Left cardiac atrium (tissue), 4 donors: ENCODE results near the gene UNC5B. TPM values are rescaled to one million over a fixed set of nuclear protein-coding genes. Genes with fewer than 3 reads are reported as not detected.

Experiments used
- ATAC-seq, 2 donors: fragments of 200-7000 bp; cut with Tn5 transposase; one replicate each; pipeline ENCODE4 v1.9.1; 2020; ENCODE audit warnings: mild to moderate bottlenecking in 2 of 2, moderate library complexity in 2 of 2
- DNase-seq: peaks from one replicate; pipeline ENCODE4 v3.0.0-alpha.2; 2020
- intact Hi-C, 2 donors: fragments of 100-400 bp; cut with DNase I; formaldehyde crosslinking; loops; one replicate each; pipeline versions ENCODE4 v1.14.1 to v1.15.1; 2022 to 2023
- total RNA-seq, 2 donors: library from RNA; stranded (reverse); fragmentation: NEBNext Ultra II Directional; extraction: Animal tissue kit (Norgen Biotek cat#: 25700); gene quantifications; one replicate each; pipeline ENCODE4 v1.2.1, GENCODE V29; 2021
- donor health status: DM: no; HTN: yes; CAD: no.
- donor health status: DM: no; HTN: yes; CAD: no; lungs with severe emphysema.
- donor health status: DM: yes; HTN: yes; CAD: no.
- donor health status: Dilated cardiomyopathy.

Gene UNC5B
- total RNA-seq, 2 donors from 2014 or later, result 12.4 to 17.7 TPM

DNA sequence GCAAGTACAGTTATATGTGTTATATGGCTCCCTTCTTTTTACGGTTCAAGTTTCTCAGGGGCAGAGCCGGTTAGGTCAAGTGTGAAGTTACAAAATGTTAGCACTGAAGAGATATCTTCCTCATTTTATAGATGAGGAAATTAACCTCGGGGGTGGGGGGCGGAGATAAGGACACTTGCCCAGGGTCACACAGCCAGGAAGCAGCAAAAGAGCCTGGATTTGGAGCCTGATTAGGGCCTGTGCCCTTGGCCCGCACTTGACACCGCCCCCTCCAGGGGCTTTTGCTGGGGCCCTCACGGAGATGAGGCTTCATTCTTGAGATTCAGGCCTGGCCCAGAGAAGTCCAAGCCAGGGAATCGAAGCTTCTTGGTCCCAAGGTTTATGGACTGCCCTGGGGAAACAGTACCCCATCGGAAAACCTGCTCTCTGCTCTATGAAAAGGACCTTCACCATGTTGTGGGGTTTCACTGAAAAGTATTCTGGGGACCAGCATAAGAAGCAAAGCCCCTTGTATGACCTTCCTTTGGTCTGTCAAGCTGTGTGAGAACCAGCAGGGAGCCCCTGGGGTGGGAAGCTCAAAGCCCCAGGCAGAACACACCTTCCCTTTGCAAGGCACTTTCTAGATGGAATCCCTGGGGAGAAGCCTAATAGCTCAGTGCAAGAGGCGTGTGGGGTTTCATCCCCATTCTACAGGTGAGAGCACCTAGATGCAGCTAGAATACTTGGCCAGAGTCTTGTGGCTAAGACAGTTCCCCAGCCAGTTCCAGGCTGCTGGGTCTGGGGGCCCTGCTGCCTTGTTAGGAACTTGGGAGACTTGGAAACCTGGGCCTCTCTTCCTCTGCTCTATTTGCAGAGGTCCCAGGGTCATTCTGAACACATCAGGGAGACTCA lies 21.9 kb downstream of the UNC5B start:
- intact Hi-C loops, result loop anchor here in 1 of 2 donors (5.0 kb wide), 1 partner anchor 33 kb away; no protein-coding TSS in a partner anchor
- peak; percentile 40 for DNase-seq
- ATAC-seq, result no peak

DNA sequence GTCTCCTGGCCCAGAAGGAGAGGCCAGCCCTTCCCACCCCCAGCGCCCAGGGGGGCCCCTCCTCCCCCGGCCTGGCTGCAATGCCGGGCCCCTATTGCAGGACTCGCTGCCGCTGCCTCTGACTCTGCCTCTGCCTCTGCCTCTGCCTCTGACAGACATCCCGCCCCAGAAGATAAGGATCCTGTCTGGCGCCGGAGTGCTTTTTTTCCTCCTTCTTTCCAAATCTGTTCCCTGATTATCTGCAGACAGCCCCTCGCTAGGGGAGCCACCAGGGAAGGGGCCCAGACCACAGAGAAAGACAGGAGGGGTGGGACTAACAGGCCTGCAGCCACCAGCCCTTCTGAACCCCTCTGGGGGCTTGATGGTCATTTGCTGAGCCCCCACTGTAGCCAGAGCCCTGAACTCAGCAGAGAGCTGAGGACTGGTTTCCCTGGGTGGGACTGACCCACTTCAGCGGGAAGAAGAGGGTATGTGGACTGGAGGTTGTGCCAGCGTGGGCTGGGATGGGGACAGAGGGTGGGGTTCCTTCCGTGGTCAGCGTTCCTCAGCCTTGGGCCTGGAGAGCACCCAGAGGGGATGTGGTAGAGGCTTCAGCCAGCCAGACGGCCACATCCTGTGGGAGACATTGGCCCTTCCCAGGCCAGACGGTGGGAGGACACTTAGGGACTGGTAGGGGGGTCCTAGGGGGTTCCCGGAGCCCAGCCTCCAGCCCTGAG lies 22.8 kb downstream of the UNC5B start:
- ATAC-seq, result peak; percentile 62 to 78
- intact Hi-C loops, result loop anchor here in 1 of 2 donors (5.0 kb wide), 1 partner anchor 32 kb away; no protein-coding TSS in a partner anchor
- DNase-seq, result peak; percentile 86

DNA sequence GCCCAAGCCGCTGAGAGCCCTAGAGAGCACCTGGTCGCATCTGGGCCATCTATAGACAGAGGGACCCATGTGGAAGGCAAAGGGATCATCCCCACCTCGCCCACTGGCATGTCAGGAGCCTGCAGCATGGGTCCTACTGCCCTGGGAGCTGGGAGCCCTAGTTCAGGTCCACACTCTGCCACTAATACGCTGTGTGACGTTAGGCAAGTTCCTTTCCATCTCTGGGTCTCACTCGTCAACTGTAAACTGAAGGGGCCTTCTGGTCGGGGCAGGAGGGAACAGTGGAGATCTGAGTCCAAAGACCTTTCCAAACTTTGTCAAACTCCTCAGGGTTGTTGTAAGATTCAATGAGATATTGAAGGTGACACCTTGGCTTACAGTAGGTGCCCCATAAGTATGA lies 23.4 kb downstream of the UNC5B start:
- no peak for ATAC-seq
- intact Hi-C loops, result no loop called here
- DNase-seq, result no peak

DNA sequence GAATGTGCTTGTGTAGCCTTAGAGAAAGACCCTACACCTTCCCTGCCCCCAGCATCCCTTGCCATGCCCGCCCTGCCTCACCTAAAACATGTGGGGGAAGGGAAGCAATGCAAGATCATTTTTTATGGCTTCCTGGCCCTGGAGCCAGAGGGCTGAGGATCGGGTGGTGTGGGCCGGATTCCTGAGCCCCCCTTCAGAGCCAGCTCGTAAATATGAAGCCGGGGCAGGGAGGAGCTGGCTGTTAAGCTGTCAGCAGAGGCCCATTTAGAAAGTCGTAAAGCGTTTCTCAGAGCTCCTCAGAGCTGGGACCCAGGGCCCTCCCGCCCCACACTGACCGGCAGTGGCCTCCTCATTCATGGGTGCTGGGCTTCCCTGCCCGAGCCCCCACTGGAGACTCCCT lies 23.9 kb downstream of the UNC5B start:
- DNase-seq, result peak; percentile 9
- intact Hi-C loops, result no loop called here

DNA sequence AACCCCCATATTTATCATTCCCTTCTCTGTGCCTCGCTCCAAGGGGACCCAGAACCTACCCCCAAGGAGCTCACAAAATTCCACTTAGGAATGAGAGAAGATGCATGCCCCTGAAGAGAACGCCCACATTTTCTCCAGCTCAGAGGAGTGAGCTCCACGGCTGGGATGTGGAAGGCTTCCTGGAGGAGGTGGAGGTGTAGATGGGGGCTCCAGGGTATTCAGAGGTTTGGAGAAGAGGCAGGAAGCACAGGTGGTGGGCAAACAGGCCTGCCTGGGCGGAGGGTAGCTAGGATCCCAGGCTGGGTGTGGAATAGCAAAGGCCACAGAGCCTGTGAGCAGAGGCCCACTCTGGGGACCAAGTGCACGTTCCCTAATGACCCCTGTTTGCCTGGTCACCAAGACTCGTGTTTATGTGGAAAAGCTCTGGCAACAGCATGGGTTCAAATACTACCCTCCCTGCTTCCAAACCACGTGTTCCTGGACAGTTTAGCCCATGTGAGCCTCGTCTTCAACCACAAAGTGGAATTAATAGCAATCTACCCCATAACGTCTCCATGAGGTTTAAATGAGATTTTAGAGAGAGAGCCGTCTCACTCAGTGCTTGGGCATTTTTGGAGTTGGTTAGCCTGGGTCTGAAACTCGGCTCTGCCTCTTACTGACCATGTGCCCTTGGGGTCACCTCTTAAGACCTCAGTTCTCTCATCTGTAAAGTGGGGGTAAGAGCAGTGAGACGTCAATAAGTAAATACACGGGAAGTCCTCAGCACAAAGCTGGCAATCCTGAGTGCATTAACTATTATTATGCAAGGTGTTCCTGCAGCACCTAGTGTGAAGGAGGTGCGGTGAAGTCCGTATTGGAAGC lies 24.7 kb downstream of the UNC5B start:
- intact Hi-C loops, result no loop called here
- no peak for ATAC-seq
- peak; percentile 7 for DNase-seq

More for the DNA sequence above, 23.9 kb downstream of the UNC5B start:
- ATAC-seq, result no peak

DNA sequence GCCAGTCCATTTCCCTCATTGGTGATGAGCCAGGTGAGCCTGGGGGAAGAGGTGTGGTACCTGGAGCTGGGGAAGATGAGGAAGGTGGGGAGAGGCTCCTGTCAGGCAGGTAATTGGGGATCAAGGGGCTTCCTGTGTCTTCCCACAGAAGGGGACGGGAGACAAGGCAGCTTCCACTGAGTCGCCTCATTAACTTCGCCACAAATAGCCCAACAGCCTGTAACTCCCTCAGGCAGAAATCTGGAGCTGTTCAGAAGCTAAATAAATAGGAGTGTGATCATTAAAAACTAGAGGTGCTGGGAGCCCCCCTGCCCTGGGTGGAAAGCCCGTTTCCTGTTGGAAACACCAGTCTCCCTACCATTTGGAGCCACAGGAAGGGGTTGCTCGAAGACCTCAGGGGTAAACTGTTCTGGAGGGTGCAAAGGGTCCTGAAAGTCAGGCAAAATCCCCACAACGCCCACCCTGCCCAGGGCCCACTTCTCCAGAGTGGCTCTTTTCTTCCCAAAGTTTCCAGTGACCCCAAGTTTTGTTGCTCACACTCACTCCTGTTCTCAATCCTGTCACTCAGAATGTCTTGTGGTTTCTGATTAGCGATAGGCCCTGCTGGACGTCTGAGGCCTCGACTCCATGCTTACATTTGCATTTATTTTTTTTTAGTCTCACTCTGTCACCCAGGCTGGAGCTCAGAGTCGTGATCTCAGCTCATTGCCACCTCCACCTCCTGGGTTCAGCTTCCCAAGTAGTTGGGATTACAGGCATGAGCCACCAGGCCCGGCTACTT lies 25.7 kb downstream of the UNC5B start:
- no peak for ATAC-seq
- intact Hi-C loops, result no loop called here
- no peak for DNase-seq

DNA sequence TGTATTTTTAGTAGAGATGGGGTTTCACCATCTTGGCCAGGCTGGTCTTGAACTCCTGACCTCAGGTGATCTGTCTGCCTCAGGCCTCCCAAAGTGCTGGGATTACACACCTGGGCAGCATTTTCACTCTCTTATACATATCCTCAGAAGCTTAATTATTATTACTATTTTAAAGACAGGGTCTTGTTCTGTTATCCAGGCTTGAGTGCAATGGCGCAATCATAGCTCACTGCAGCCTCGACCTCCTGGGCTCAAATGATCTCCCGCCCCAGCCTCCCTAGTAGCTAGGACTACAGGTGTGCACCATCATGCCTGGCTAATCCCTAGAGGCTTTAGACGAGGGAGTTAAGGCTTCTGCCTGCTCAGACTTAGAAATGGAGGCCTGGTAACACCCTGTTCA lies 26.3 kb downstream of the UNC5B start:
- intact Hi-C loops, result no loop called here
- no peak for DNase-seq
- ATAC-seq, result no peak

DNA sequence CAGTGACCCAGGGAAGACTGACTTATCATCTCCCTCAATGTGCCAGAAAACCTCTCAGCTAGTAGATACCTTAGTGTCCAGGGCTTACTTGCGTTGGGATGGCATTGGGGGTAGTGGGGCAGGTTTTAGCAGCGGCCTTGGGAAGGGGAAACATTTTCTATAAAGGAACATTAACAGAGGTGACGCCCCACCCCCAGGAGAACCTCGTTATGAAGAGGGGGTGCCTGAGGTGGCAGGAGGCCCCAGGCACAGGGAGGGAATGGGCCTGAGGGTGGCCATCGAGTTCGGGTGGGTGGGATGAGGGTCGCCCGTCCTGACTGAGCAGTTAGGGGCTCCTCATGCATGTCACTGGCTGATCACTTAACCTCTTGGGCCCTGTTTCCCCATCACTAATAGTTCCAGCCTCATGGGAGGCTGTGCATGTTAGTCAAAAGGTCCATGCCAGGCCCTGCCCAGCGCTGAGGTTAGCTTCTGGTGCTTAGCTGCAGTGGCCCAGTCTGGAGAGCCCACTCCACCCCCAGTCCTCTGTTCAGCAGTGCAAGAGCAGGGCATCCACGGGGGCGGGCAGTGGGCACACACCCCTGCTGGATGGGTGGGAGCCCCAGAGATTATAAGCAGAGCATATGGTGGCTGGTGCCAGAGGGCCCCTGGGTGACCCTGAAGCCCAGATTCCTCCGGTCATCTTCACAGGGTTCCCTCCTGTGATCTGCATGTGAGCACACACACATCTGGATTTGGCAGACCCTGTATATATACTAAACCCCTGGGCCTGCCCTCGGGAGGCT lies 27.0 kb downstream of the UNC5B start:
- DNase-seq, result no peak
- no peak for ATAC-seq
- intact Hi-C loops, result no loop called here

DNA sequence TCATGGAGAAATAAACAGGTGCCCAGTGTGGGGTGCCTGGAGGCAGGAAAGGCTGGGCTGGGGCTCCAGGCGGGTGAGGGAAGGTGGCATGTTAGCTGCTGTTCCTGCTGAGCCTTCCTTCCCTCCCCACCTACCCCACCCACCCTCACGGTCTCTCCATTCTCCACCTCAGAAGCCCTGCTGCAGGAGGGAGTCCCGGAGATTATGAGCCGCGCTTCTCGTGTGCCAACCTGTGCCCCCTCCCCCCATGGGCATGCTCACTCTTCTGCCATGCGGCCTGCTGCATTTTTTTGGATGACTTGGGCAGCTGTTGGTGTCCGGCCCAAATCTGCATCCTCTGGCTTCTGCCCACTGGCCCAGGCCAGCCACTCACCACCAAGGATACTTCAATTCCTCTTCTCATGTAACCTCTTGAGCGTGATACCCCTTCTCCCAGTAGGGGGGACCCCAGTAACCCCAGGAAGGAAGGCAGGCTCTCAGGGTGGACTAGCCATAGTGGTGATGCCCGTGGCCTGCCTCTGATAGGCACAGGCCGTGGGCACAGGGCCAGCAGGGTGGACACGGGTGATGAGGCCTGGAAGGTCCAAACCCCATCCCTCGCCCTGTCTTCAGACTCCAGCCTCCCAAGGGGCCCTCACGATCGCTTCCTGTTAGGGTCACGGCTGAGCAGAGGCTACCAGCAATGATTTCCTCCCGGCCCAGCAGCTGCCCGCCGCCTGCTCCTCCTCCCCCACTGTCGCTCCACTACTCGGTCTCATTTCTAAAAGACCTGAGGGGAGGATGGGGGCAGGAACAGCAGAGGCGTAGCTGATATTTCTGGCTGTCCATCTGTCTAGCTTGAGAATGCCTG lies 27.8 kb downstream of the UNC5B start:
- DNase-seq, result peak; percentile 49
- intact Hi-C loops, result no loop called here
- ATAC-seq, result peak; percentile 9 to 10

DNA sequence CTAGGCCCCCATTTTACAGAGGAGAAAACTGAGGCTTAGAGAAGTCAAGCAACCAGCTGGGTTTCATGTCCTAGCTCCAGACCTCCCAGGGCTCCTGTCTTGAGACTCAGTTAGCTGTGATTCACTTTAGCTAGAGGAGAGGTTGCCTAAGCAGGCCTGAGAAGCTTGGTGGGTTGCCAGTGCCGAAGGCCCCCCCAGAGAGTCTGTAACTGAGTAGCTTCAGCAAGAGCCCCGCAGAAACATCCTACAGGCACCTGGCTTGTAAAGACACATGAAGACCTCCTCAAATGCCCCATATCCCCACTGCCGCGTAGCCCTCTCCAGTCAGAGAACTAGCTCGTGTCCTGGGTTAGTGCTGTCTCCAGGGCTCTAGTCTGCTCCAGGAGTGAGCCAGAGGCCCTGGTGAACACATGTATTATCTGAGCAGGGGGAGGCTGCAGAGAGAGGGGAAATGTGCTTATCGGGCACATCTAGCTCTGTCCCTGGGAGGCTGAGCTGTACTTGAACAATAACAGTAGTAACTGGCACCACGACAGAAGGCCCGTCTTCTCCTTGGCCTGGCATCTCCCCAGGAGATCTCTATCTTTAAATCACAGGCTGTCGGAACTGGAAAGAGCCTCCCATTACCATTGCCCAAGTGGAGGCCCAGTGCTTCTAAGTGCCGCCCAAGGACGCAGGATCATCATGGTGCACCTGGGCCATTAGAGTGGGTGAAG lies 28.9 kb downstream of the UNC5B start:
- DNase-seq, result peak; percentile 72
- intact Hi-C loops, result no loop called here
- peak; percentile 8 to 34 for ATAC-seq

DNA sequence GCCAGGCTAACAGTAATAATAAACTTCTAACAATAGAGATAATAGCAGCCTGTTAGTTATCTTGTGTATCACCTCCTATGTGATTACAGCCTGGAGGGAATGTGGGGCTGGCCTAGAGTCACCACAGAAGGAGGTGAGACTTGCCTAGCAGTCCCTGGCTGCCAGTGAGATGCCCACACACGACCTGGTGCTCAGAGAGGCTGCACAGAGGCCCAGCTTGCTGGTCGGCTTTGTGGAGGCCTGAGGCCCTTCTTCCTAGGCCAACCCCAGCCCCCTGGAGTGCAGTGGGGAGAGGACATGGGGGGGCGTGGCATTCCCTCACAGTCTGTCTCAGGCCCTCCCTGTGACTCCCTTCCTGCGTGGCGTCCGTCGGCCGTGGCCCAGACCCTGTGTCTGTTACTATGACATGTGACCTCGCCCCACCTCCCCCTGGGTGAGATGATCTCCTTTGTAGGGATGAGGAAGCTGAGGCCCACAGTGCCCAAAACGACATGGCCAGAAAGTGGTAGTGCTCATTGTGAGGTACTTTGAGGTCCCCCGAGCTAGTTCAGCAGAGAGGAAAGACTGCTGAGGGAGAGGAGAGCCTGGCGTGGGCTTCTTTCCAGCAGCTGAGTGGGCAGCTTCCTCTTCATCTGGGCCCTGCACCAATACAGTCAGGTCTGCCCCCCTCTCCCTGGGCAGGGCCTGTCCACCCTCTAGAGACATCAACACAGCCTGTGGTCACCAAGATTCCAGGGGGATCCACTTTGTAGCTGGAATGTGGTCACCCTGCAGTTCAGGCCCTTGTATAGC lies 29.7 kb downstream of the UNC5B start:
- intact Hi-C loops, result no loop called here
- peak; percentile 65 for DNase-seq
- peak; percentile 17 to 36 for ATAC-seq

DNA sequence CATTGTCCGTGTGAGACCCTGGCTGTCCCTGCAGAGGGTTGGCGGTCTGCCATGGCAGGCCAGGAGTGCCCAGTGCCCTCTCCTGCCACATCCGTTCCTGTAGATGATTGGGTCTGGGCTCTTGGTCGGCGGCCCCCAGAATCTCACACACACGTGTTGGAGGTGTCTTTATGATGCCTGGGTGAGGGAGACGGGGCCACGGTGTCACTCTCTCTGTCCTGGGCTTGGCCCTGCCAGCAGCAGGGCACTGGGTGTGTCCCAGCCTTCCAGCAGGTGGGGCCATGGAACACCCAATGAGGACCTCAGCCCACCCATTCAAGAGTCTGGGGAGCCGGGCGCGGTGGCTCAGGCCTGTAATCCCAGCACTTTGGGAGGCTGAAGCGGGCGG lies 30.2 kb downstream of the UNC5B start:
- ATAC-seq, result peak in 1 of 2 donors; percentile 7
- no peak for DNase-seq
- intact Hi-C loops, result no loop called here

DNA sequence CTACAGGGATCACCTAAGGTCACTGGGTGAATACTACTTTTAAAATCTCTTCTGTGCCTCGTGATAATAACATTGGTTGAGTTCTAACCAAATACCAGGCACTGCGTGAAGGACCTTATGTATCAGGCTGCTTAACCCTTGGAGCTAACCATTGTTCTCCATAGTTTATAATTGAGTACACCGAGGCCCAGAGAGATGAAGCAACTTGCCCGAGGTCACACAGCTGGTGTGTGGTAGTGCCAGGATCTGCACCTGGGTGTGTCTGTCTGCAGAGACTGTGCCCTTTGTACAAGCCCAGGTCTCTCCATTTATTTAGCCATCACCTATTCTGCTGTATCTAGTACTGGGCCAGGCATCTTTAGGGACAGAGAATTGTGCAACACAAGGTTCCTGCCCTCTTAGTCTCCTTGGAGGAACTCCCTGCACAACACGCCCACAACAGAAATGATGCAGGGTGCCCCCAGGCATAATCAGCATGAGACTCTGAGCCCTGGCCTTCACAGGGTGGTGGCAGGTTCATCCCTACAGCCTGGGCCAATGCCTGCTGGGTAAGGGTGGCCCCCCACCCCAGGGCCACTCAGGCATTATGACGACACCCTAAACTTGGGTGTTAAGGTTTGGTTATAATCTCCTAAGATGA lies 31.5 kb downstream of the UNC5B start:
- intact Hi-C loops, result no loop called here
- ATAC-seq (peak in 1 of 2 donors; percentile 1), DNase-seq (peak; percentile 60)

DNA sequence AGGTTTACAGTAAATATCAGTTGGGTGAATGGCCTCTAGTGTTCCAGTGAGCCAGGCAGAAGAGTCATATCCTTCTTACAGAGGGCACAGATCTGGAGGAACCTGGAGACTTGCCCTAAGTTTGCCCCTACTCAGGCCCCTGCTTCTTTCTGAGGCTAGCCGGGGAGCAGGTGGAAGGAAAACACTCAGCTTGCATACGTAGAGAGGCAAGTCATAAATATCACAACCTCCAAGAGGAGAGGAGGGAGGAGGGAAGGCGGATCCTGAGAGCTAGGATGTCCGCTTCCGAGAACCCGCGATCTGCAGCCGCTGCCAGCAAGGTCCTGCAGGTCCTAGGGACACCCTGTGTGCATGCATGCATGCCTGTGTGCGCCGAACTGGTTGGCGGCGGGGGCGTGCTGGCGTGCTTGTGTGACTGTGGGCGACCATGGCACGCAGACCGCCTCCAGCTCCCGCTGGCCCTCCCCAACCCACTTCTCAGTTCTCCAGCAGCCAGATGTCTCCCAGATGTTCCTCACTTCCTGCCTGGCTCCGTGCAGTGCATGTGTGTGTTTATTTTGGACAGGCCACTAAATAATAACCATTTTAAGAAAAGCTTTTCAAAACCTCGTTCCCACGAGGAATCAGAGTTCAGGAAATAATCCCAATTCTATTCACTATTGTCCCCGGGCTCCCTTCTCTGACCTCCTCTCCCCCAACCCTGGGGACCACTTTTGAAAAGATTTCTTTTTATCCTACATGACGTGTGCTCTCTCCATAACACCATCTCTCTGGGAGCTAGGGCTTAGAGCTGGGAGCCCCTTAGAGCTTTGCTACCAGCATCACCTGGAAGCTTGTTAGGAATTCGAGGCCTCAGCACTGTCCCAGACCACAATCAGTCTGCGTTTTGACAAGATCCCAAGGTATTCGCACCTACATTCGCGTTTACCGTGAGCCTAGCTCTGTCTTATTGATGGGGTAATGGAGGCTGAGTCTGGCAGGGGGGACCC lies 32.4 kb downstream of the UNC5B start:
- DNase-seq, result peak; percentile 71
- peak; percentile 68 to 72 for ATAC-seq
- intact Hi-C loops, result no loop called here
